DOHH2 (cell line): ENCODE results near the gene WDR5.
A peak's percentile ranks its signal among the peaks of the same experiment; 100 is the strongest.

Source experiments
- H3F3A ChIP-seq: fragments of 200-600 bp; sonication (generic), shearing (Covaris generic); 2 replicates; pipeline ENCODE4 v1.6.0; 2016; ENCODE audit warnings: antibody characterized with exemption, mild to moderate bottlenecking; ENCODE audit not compliant: control insufficient read depth, insufficient read depth
- H3K27ac ChIP-seq: fragments of 200-600 bp; sonication (generic); 2 replicates; pipeline ENCODE4 v1.5.1; 2014; ENCODE audit warnings: low read depth, mild to moderate bottlenecking, low read length, moderate library complexity
- H3K27me3 ChIP-seq: fragments of 200-600 bp; sonication (generic); 2 replicates; pipeline ENCODE4 v1.6.1; 2014; ENCODE audit warnings: mild to moderate bottlenecking, low read length, mixed read lengths; ENCODE audit not compliant: control insufficient read depth
- H3K36me3 ChIP-seq: fragments of 200-600 bp; sonication (generic); 2 replicates; pipeline ENCODE4 v1.6.1; 2014; ENCODE audit warnings: mild to moderate bottlenecking, low read length, moderate library complexity, mixed read lengths; ENCODE audit not compliant: control insufficient read depth
- H3K4me1 ChIP-seq: fragments of 200-600 bp; sonication (generic); 2 replicates; pipeline ENCODE4 v1.6.1; 2014; ENCODE audit warnings: mild to moderate bottlenecking, low read length, mixed read lengths; ENCODE audit not compliant: control insufficient read depth
- H3K4me2 ChIP-seq: fragments of 200-600 bp; sonication (generic); 2 replicates; pipeline ENCODE4 v1.6.0; 2014; ENCODE audit warnings: mild to moderate bottlenecking, low read length, moderate library complexity
- H3K4me3 ChIP-seq: fragments of 200-600 bp; sonication (generic); 2 replicates; pipeline ENCODE4 v1.5.1; 2014; ENCODE audit warnings: mild to moderate bottlenecking, low read length, mixed read lengths
- H3K79me2 ChIP-seq: fragments of 200-600 bp; sonication (generic); 2 replicates; pipeline ENCODE4 v1.6.1; 2014; ENCODE audit warnings: mild to moderate bottlenecking, low read length, mixed read lengths; ENCODE audit not compliant: control insufficient read depth
- H3K9me2 ChIP-seq: fragments of 200-600 bp; sonication (generic); replicated peaks from 2 replicates; pipeline ENCODE4 v1.6.1; 2014; ENCODE audit warnings: mild to moderate bottlenecking, low read length, mixed read lengths; ENCODE audit not compliant: control insufficient read depth
- H3K9me3 ChIP-seq: fragments of 200-600 bp; sonication (generic); 2 replicates; pipeline ENCODE4 v1.6.1; 2014; ENCODE audit warnings: antibody characterized with exemption, low read length, mixed read lengths; ENCODE audit not compliant: control insufficient read depth, insufficient read depth
- H4K20me1 ChIP-seq: fragments of 200-600 bp; sonication (generic); 2 replicates; pipeline ENCODE4 v1.6.0; 2014; ENCODE audit warnings: low read depth, mild to moderate bottlenecking, antibody characterized with exemption, low read length, moderate library complexity; ENCODE audit not compliant: control insufficient read depth, insufficient read depth
- CTCF ChIP-seq: fragments of 200-600 bp; sonication (generic); IDR thresholded peaks from one replicate; pipeline ENCODE4 v1.5.1; 2014; ENCODE audit warnings: antibody characterized with exemption, mild to moderate bottlenecking, low read depth, low read length; ENCODE audit not compliant: poor library complexity, severe bottlenecking
- EZH2phosphoT487 ChIP-seq: fragments of 200-600 bp; sonication (generic); IDR thresholded peaks from 2 replicates; pipeline ENCODE4 v1.6.1; 2017; ENCODE audit warnings: borderline replicate concordance, mild to moderate bottlenecking, antibody characterized with exemption, low read length, moderate library complexity, mixed read lengths

Gene WDR5

GRCh38 chr9:134172198-134173126 is 36.6 kb downstream of the WDR5 start:
- no peak overlapping the region for H3K4me3 ChIP-seq
- H3K9me3 ChIP-seq = 0 out of 2 replicates have a peak, but pooled peaks cover 3% of the 10 kb centered on the region
- TF ChIP-seq EZH2phosphoT487 (no peak), CTCF (no peak)
- H3K9me2 ChIP-seq = no peaks in the 10 kb centered on the region
- no peaks in the 10 kb centered on the region for H3K79me2 ChIP-seq
- H3K27ac ChIP-seq = no peak overlapping the region
- no peaks in the 10 kb centered on the region for H3K36me3 ChIP-seq
- H3F3A ChIP-seq = no peaks in the 10 kb centered on the region
- no peak overlapping the region for H3K4me2 ChIP-seq
- peaks cover 18% of the 10 kb centered on the region for H3K4me1 ChIP-seq
- H4K20me1 ChIP-seq = peaks cover 4% of the 10 kb centered on the region; the same call in 1 of the 2 replicates
- H3K27me3 ChIP-seq = no peaks in the 10 kb centered on the region; the same call in 1 of the 2 replicates

- peak overlapping the region; percentile 40 for H3K4me2 ChIP-seq
- 0 out of 2 replicates have a peak, but pooled peaks cover 3% of the 10 kb centered on the region for H3K9me3 ChIP-seq
- H3K36me3 ChIP-seq = no peaks in the 10 kb centered on the region
- H3K27me3 ChIP-seq = no peaks in the 10 kb centered on the region; the same call in 1 of the 2 replicates
- no peaks in the 10 kb centered on the region for H3K79me2 ChIP-seq
- TF ChIP-seq CTCF (no peak), EZH2phosphoT487 (no peak)
- no peaks in the 10 kb centered on the region for H3K9me2 ChIP-seq
- no peak overlapping the region for H3K4me3 ChIP-seq
- H4K20me1 ChIP-seq = peaks cover 4% of the 10 kb centered on the region; the same call in 1 of the 2 replicates
- H3K27ac ChIP-seq = no peak overlapping the region
- peaks cover 18% of the 10 kb centered on the region for H3K4me1 ChIP-seq
- no peaks in the 10 kb centered on the region for H3F3A ChIP-seq
These were observed 37.5 kb downstream of the WDR5 start for GRCh38 chr9:134173127-134174072.

- H3K4me3 ChIP-seq = no peak overlapping the region
- no peaks in the 10 kb centered on the region; the same call in 1 of the 2 replicates for H3K27me3 ChIP-seq
- no peak overlapping the region for H3K27ac ChIP-seq
- 0 out of 2 replicates have a peak, but pooled peaks cover under 1% of the 10 kb centered on the region for H3K9me3 ChIP-seq
- no peaks in the 10 kb centered on the region for H3F3A ChIP-seq
- H3K4me2 ChIP-seq = peak overlapping the region; percentile 40
- no peaks in the 10 kb centered on the region for H3K36me3 ChIP-seq
- H4K20me1 ChIP-seq = peaks cover 4% of the 10 kb centered on the region; the same call in 1 of the 2 replicates
- peaks cover 18% of the 10 kb centered on the region for H3K4me1 ChIP-seq
- no peaks in the 10 kb centered on the region for H3K9me2 ChIP-seq
- no peak for TF ChIP-seq EZH2phosphoT487
- H3K79me2 ChIP-seq = no peaks in the 10 kb centered on the region
These were observed 38.2 kb downstream of the WDR5 start for GRCh38 chr9:134174073-134174449.
